Anterior cingulate cortex (tissue), 58 donors: ENCODE results near the gene KLC3.

Source experiments
- DNase-seq, 58 donors: peaks; one replicate each; lab custom pipeline; 2025; lab: John Stamatoyannopoulos, UW

The KLC3 gene

DNA sequence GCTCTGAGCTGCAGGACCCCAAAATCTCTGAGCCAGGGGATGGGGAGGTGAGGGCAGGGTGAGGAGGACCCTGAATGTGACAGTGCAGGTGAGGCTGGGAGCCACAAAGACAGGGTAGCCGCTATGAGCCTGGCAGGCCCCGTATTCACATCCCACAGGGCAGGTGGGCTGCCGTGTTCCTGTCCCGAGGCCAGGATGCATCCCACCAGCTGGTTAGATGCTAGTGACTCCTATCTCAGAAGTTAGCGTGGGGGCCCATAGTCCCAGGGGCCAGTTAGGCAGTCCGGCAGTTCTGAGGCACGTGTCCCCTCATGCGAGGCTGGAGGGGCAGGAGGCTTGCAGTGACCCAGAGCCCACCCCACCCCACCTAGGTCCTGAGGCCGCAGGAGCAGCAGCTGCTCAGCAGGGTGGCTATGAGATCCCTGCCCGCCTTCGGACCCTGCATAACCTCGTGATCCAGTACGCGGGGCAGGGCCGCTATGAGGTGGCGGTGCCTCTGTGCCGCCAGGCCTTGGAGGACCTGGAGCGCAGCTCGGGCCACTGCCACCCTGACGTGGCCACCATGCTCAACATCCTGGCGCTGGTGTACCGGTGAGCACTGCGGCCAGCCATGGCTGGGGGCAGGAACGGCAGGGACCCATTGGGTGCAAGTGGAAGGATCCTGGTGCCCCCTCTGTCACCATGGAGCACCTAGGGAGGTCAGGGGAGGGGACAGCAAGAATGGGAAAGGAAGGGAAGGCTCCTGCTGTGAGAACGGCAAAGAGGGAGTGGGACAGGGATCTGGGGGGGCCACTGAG, 7.2 kb downstream of the KLC3 start:
- DNase-seq = no peak

DNA sequence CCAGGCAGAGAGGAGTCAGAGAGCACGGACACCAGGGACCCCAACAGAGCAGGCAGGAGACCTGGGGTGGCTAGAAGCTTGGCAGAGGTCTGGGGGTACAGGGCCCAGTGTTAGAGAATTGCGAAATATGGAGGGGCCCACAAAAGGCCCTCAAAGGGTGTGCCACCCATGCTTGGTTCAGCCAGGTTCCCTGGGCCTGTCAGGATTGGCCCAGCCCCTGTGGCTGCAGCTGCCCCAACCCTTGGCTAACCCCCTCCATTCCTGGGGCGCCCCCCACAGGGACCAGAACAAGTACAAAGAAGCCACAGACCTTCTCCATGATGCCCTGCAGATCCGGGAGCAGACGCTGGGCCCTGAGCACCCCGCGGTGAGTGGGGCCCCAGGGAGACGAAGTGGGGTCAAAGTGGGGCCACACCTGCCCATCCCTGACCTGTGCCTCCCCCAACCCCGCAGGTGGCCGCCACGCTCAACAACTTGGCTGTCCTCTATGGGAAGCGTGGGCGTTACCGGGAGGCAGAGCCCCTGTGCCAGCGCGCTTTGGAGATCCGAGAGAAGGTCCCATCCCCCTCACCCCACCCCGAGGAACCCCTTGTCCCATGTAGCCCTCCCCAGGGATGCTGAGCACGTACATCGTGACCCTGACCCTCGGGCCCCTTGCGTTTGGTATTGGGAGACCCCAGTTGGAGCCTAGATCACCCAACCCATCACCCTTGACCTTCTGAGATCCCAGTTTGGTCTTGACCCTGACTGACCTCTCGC, 8.0 kb downstream of the KLC3 start:
- DNase-seq = no peak

DNA sequence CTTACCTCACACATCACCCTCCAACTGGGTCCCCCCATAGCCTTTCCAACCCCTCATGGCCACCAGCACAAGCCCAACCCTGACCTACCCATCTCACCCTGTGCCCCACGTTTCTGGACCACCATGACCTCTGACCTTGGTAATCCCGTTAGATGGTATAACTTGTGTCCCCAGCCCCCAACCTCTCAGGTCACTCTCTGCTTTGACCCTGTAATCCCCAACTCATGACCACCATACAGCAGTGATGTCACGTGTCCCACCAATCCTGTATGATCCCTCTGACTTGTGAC, 8.5 kb downstream of the KLC3 start:
- DNase-seq = no peak

DNA sequence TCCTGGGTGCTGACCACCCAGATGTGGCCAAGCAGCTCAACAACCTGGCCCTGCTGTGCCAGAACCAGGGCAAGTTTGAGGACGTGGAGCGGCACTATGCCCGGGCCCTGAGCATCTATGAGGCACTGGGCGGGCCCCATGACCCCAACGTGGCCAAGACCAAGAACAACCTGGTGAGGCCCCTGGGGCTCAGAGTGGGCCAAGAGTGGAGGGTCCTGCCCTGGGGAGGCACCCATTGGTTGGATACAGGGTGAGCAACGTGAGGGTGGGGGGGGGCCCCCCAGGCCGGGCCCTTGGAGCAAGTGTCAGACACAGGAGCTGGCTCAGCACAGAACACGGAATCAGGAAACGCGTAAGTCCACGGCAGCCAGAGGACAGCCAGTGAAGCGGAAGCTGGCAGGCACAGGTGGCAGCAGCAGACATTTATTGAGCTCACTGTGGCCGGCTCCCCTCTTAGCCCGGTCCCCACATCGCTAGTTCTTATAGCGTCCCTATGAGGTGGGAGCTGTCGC, 8.9 kb downstream of the KLC3 start:
- no peak for DNase-seq

DNA sequence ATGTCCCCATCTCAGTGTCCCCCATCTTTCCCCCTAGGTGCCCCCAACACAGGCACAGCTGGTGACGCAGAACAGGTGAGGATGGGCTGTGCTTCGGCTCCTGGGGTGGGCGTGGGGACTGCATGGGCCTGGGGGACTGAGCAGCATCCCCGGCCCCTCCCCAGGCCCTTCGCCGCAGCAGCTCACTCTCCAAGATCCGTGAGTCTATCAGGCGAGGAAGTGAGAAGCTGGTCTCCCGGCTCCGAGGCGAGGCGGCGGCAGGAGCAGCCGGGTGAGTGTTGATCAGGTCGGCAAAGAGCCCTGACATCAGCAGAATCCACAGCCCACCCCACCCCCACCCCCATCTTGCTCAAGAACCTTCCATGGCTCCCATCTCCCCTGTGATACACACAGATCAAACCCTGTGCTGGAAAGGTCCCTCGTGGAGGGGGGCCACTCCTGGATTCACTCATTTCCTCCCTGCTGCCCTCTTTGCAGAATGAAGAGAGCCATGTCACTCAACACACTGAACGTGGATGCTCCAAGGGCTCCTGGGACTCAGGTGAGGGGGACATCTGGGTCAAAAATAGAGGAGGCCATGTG, 10.0 kb downstream of the KLC3 start:
- DNase-seq = no peak

DNA sequence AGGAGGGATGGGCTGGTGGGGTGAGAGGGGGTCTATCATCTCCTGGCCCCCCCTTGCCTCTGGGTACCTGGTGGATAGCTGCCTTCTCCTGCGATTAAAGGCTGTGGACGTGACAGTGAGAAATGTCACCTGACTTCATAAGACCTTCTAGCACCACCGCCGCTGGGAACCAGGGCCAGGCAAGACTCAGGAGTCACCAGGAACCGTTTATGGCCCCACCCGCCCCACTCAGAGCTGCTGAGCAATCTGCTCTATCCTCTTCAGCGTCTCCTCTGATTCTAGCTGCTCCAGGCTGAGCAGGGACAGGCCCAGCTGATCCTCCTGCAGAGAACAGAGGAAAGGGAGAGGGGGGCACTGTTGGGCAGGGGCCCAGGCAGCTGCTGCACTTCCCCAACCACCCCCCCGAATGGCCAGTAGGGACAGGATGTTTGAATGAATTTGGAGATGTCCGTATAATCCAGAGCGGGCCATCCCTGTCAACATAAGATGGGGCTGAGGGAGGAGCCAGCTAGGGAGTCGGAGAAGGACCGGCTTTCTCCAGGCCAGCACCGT, 10.9 kb downstream of the KLC3 start:
- no peak for DNase-seq

DNA sequence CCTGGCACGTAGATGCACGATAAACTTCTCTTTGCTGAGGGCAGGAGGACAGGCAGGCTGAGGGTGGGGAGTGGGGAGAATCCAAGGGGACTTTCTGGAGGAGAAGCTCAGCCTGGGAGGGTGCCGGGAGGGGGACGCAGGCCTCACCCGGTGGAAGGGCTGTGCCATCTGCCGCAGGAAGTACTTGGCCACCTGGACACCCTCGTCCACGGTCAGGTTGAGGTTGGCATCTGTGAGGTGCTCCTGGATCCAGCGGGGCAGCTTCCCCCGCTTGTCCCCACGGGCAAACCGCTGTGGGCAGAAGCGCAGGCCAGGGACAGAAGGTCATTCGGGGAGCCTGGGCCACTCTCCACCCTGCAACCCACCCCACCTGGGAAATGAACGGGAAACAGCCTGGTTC, 11.5 kb downstream of the KLC3 start:
- DNase-seq = no peak

DNA sequence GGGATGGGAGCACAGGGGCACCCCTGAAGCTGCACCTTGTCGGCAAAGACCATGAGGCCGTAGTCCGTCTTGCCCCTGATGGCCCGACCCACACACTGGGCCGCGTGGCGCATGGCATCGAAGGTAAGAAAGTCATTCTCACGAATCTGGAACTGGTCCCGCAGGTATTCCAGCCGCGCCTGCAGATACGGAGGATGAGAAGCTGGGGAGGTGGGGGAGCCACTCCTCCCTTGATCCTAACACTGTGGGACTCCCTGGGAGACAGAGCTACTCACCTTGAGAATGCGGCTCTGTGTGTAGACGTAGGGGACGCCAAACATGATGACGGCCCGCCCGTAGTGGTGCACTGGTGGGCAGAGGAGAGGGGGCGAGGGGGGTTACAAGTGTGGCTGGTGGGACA, 11.9 kb downstream of the KLC3 start:
- no peak for DNase-seq

DNA sequence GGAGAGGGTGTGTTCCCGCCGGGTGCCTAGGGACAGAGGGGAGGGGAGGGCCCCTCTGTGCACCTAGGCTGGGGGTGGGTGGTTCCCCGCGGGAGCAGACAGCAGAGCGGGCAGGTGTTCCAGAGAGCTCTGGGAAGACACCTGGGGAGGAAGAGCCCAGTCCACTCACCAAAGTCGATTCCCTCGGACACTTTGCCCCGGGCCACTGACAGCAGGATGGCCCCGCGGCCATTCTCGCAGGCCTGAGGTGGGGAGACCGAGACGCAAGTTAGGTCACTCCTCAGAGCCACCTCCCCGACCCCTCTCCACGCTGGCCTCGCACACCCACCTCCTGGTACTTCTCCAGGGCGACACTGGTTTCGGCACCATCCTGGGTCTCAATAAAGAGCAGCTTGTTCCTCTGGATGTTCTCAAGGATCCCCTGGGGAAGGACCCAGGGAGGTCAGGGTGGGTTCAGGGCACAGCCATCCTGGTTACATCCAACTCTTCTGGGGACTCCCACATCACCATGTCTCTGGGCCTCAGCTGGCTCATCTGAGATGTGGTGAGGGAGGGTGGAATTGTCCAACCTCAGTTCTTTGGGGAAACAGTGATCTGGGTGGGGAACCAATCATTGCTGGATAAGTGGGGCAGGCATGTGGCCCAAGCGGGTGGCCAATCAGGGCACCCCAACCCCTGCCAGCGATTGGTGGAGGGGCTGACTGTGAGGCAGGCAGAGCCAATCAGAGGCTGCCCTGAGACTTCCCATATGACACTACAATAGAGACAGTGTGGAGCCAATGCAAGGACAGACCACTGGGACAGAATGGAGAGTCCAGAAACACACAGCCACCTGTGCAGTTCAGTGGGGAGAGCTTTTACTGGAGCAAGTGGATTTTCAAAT, 12.6 kb downstream of the KLC3 start:
- no peak for DNase-seq

DNA sequence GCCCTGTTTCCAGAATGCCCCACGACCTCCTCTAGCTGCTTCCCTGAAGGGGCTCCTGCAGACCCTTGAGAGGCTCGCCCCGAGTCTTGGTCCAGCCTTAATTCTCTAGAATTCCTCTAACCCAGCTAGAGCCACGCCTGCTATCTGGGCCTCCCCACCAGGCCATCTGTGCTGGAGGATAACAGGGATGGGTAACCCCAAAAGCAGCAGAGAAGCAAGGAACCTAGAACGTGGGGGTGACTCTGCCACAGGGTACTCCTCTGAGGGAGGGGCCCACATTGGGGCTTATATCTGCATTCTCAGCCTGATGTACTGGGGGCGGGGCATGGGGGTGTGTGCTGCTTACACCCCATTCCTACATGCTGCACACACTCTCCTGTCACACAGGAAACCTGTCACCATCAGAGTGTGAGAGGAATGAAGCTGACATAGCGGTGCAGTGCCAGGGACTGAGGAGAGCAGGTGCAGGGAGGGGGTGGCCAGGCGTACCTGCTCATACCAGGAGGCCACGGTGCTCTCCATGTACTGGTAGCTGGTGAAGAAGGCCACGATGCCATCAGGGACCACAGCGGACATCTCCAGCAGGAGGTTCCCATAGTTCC, 13.8 kb downstream of the KLC3 start:
- DNase-seq = no peak

DNA sequence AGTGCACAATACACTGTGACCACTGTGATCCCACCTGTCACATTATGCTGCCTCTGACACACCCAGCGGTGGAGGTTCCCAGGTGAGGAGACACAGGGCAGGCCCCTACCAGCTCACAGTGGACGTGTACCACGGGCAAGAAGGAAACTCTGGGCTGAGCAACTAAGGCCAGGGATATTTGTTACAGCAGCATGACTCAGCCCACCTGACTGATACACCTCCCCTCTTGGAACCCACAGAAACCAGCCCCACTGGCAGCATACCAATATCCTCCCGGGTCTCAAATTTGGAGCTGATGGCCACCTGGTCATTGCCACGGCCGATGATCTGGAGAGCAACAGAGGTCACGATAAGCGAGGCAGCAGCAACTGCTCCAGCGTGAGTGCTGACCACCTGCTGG, 14.9 kb downstream of the KLC3 start:
- no peak for DNase-seq

DNA sequence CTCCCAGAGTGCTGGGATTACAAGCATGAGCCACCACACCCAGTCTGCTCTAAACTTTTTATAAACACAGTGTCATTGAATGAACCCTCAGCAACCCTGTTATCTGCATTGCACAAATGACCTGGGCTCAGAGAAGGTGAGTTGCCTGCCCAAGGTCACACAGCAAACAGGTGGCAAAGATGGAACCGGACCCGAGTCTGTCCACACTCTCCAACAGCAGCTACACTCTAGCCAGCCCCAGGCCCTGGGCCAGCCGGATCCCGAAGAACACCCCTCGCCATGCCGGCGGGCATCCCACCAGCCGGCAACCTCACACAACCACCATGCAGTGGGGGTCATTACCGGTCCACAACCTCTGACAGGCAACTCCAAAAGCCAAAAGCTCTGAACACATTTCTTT, 15.4 kb downstream of the KLC3 start:
- no peak for DNase-seq

DNA sequence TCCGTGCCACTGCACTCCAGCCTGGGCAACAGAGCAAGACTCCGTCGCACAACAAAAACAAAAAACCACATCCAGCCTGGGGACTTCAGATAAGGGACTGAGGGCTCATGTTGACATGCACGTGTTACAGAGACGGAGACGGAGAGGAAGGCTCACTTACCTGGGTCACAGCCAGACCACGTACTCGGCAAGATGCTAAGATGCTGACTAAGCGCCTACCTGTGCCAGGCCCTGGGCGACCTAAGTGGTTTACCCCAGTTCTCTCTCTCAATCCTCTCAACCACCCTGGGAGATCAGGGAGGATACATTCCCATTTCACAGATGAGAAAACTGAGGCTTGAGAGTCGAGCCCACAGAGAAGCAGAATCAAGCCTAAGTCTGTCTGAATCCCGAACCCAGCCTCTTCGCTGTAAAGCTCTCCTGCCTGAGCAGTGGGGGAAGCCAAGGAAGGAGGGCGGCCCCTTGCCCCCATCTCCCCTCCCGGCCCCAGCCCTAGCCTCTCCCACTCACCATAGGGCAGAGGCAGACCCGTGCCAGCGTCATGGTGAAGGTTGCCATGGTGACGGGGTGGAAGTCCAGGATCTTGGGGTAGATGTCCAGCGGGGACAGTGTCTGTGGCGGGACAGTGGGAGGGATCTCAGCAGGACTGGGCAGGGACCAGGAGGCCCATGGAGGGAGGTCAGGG, 16.4 kb downstream of the KLC3 start:
- no peak for DNase-seq

DNA sequence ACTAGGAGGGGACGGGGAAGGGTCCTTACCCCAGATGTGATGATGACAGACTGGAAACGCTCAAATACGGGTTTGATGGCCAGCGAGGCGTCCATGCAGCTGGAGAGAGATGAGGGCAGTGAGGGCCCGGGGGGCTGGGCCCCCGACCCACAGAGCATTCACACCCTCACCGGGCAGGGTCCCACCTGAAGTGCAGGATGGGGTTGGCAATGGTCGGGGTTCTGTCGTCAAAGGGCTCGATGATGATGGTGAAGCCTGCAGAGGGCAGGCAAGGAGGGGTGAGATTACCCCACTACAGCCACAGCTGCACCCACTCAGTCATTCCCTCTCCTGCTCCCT, 16.9 kb downstream of the KLC3 start:
- no peak for DNase-seq

DNA sequence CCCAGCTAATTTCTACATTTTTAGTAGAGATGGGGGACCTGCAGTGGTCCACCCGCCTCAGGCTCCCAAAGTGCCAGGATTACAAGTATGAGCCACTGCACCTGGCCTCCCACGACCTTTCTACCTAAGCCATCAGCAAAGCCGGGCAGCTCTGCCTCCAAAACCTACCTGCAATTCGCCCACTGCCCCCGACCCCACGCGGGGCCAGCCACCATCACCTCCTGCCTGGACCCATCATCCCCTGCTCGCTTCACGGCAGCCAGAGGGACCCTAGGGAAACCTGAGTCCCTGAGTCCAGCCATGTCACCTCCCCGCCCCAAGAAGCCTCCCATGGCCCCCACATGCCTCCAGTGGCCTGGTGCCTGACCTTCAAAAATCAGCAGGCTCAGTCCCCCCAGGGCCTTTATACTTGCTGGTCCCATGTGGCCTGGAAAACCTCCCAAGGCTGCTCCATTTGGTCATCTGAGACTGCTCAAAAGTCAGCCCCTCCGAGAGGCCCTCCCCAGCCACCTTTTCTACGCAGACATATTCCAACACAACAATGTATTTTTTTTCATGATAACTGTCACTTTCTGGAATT, 17.8 kb downstream of the KLC3 start:
- no peak for DNase-seq

DNA sequence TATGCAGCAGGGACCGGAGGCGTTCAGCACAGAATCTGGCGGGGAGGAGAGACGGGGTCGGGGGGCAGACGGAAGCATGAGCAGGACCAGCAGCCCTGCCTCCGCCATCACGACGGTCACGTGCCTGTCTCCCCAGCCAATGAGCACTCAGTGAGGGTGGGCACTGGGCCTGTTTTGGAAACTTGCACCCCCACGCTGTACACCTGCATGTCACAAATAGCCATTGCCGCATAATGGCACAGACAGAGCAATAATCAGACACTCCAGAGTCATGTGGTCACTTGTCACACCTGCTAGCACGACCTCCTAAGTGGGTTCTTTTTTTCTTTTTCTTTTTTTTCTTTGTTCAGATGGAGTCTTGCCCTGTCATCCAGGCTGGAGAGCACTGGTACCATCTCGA, 21.1 kb downstream of the KLC3 start:
- DNase-seq = no peak

DNA sequence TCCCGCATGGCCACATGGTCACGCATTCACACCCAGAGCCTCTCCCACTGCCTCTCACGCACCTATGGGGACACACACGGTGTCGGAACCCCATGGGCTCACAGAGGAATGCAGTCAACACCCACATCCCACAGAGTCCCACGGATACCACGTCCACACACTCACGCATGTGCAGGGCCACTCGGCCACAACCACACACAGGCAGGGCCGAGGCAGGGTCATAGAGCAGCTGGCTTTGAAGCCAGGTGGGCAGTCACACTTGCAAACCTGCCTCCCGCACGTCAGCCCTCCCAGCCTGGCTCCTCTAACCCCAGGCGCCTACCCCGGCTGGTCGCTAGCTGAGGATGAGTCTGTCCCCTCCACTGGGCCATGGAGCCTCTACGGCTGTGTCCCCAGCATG, 21.7 kb downstream of the KLC3 start:
- DNase-seq = no peak

DNA sequence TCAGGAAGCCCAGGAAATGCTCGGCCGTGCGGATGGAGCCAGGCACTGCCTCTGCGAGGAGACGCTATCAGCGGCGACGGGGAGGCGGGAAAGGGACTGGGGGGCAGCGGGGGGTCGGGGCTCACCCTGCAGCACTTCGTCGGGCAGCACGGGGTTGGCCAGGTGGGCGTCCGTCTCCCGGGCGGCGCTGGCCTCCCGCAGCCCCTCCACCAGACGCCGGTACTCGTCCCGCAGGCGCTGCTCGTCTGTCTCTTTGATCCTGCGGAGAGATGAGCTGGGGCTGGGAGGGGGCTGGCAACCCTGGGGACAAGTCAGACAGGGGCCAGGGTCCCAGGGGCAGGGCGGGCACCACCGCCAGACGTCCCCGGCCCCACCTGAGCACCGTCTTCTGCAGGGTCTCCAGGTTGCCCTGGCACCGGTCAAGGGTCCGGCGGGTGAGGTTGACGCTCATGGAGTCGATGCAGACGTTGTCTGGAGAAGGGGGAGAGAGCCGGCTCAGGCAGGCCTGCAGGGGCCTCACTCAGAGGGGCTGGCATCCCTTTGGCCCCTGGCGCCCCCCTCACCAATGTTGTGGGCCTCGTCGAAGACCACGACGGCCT, 23.4 kb downstream of the KLC3 start:
- no peak for DNase-seq

DNA sequence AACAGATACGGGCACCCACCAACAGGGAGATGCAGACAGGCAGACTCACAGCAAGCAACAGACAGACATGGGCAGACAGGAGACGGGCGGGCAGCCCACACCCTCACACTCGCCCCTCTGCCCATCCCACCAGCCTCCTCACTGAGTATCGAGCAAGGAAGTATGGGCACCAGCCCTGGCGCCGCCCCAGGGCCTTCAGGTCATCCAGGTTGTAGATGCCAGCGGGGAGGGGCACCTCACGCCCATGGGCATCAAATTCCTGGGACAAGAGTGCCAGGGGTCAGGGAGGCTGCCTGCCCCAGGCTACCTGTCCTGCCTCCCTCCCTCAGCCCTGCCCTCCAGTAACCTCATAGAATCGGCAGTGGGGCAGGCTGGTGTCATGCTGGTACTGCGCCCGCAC, 24.1 kb downstream of the KLC3 start:
- DNase-seq = no peak
